Prostate gland (tissue), 2 donors: ENCODE measurements around the gene ASS1. TPM values are rescaled to one million over a fixed set of nuclear protein-coding genes. Genes with fewer than 3 reads are reported as not detected.

ENCODE experiments used
- DNase-seq: peaks from one replicate; pipeline ENCODE4 v3.0.0-alpha.2; 2019; ENCODE audit warnings: low spot score
- H3K27ac ChIP-seq, 2 donors: fragments of 200-600 bp; sonication (generic); 2 replicates each; pipeline ENCODE4 v1.5.1; 2017 to 2019
- H3K27me3 ChIP-seq: fragments of 200-600 bp; sonication (generic); replicated peaks from 2 replicates; pipeline ENCODE4 v1.5.1; 2019; ENCODE audit not compliant: insufficient read depth
- H3K36me3 ChIP-seq, 2 donors: fragments of 200-600 bp; sonication (generic); 1 replicate in 1 of 2; 2 replicates in 1 of 2; pipeline versions ENCODE4 v1.5.1 to v1.8.1; 2017 to 2019
- H3K4me1 ChIP-seq: fragments of 200-600 bp; sonication (generic); replicated peaks from 2 replicates; pipeline ENCODE4 v1.5.1; 2019
- H3K4me3 ChIP-seq, 2 donors: fragments of 200-600 bp; sonication (generic); 2 replicates each; pipeline ENCODE4 v1.5.1; 2017 to 2019
- H3K9me3 ChIP-seq: fragments of 200-600 bp; sonication (generic); 2 replicates; pipeline ENCODE4 v1.5.1; 2017
- POLR2A ChIP-seq: fragments of 450-650 bp; IDR thresholded peaks from one replicate; pipeline ENCODE4 v1.6.1; 2016; ENCODE audit warnings: antibody characterized with exemption, mild to moderate bottlenecking
- POLR2AphosphoS5 ChIP-seq: sonication (generic); formaldehyde crosslinking; IDR thresholded peaks from one replicate; pipeline ENCODE4 v1.6.1; 2017; ENCODE audit warnings: antibody characterized with exemption
- WGBS: methylation state at CpG from one replicate; pipeline ENCODE4 v1.1.5; 2018; 5-methylcytosine and 5-hydroxymethylcytosine counted together
- intact Hi-C: fragments of 100-400 bp; cut with DNase I; formaldehyde crosslinking; loops from one replicate; pipeline ENCODE4 v1.14.2; 2022
- total RNA-seq, 2 donors: library from RNA; depleted of rRNA; stranded (reverse); fragments of >200 nt; gene quantifications; one replicate each; pipeline ENCODE4 v1.1.0, GENCODE V29; 2016
- TF ChIP-seq, protein P1 (sequence below), 4 experiments: fragments of 200-600 bp in 2 of 4; fragments of 450-650 bp in 2 of 4; sonication (generic) in 2 of 4; IDR thresholded peaks; 1 replicate in 3 of 4; 2 replicates in 1 of 4; pipeline ENCODE4 v1.5.1; 2016 to 2019; ENCODE audit warnings: antibody characterized with exemption in 4 of 4, mild to moderate bottlenecking in 2 of 4, moderate library complexity in 2 of 4

Gene ASS1
- total RNA-seq, 2 donors from 2014 or later: 59.4 to 228 TPM

DNA sequence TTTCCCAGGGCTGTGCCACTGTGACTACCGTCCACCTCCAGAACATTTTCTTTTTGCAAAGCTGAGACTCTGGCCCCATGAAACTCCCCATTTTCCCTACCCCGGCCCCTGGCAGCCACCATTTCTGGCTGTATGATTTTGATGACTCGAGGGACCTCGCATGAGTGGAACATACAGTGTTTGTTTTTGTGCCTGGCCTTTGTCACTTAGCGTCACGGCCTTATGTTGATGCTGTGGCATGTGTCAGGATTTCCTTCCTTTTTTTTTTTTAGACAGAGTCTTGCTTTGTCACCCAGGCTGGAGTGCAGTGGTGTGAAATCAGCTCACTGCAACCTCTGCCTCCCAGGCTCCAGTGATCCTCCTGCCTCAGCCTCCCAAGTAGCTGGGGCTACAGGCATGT lies 42.7 kb downstream of the ASS1 start:
- WGBS: 86% methylated on average over 6 of the region's 6 CpGs
- no peaks in the 10 kb centered on the region for H3K9me3 ChIP-seq
- no peak overlapping the region for H3K27ac ChIP-seq
- no peak for DNase-seq
- no peak overlapping the region for H3K4me3 ChIP-seq
- TF ChIP-seq POLR2AphosphoS5: no peak
- TF ChIP-seq, protein P1, sequence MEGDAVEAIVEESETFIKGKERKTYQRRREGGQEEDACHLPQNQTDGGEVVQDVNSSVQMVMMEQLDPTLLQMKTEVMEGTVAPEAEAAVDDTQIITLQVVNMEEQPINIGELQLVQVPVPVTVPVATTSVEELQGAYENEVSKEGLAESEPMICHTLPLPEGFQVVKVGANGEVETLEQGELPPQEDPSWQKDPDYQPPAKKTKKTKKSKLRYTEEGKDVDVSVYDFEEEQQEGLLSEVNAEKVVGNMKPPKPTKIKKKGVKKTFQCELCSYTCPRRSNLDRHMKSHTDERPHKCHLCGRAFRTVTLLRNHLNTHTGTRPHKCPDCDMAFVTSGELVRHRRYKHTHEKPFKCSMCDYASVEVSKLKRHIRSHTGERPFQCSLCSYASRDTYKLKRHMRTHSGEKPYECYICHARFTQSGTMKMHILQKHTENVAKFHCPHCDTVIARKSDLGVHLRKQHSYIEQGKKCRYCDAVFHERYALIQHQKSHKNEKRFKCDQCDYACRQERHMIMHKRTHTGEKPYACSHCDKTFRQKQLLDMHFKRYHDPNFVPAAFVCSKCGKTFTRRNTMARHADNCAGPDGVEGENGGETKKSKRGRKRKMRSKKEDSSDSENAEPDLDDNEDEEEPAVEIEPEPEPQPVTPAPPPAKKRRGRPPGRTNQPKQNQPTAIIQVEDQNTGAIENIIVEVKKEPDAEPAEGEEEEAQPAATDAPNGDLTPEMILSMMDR (IDR thresholded peaks at IDR 0.05): no peak
- no peak for TF ChIP-seq POLR2A
- intact Hi-C loops: no loop called here
- H3K27me3 ChIP-seq: no peaks in the 10 kb centered on the region
- H3K36me3 ChIP-seq: no peaks in the 10 kb centered on the region
- no peaks in the 10 kb centered on the region for H3K4me1 ChIP-seq

- 85% methylated on average over 16 of the region's 18 CpGs for WGBS
- no peak for DNase-seq
- no peaks in the 10 kb centered on the region for H3K27me3 ChIP-seq
- intact Hi-C loops: no loop called here
- H3K27ac ChIP-seq: no peak overlapping the region
- H3K36me3 ChIP-seq: no peaks in the 10 kb centered on the region
- H3K4me3 ChIP-seq: no peak overlapping the region
- no peaks in the 10 kb centered on the region for H3K4me1 ChIP-seq
- TF ChIP-seq, protein P1 (IDR thresholded peaks at IDR 0.05): no peak
- no peak for TF ChIP-seq POLR2A
- no peak for TF ChIP-seq POLR2AphosphoS5
- no peaks in the 10 kb centered on the region for H3K9me3 ChIP-seq
Observed at GRCh38 chr9:130488621-130489330, 44.0 kb downstream of the ASS1 start.

DNA sequence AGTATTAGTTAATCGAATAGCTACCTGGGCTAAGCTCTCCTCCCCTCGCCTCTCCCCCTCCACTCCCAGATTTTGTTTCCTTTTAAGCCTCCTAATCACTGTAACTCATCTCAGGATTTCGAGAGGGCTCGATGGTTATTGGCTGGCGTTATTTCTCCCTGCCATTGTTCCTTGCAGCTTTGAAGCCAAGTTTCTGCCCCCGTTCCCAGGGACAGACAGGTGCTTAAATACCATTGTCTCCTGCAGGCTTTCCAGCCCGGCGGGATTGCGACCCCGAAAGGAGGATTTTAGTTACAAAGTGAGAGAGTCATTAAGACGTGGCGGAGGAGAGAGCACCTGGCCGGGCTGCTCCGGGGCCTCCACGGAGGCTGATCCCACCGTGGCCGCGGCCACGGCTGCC lies 46.2 kb downstream of the ASS1 start:
- intact Hi-C loops: no loop called here
- no peaks in the 10 kb centered on the region for H3K27me3 ChIP-seq
- TF ChIP-seq POLR2A: no peak
- TF ChIP-seq POLR2AphosphoS5: no peak
- TF ChIP-seq, protein P1 (IDR thresholded peaks at IDR 0.05): no peak
- whole genome bisulfite sequencing: 59% methylated on average over 17 of the region's 19 CpGs
- H3K27ac ChIP-seq: no peak overlapping the region
- no peaks in the 10 kb centered on the region for H3K9me3 ChIP-seq
- no peak overlapping the region for H3K4me3 ChIP-seq
- DNase-seq: no peak
- H3K36me3 ChIP-seq: no peaks in the 10 kb centered on the region
- H3K4me1 ChIP-seq: no peaks in the 10 kb centered on the region

DNA sequence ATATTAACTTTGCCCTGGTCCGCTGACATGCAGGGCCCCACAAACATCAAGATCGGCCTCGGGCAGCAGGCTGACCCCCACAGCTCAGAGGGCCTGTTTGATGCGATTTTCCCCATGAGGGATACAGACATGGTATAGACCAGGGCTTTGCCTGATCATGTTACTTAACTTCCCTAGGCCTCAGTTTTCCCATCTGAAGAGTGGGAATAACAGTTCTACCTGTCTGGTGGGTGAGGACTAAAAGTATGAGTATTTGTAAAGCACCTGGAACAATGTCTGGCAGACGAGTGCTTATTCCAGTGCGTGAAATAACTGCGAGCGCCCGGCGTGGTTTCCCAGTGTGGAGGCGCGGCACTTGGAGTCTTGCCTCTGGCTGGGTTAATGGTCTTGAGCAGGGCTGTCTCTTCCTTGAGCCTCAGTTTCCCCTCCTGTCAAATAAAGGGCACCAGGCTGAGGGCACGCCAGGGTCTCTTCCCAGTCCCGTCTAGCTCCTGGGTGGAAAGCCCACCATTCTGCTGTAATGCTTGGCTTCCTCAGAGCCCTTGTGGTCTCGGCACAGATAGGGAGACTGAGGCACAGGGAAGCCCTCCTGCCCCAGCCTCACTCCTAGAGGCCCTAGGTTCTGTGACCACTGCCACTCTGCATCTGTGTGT lies 47.2 kb downstream of the ASS1 start:
- intact Hi-C loops: no loop called here
- WGBS: 96% methylated on average over 15 of the region's 15 CpGs

More for the DNA sequence above, 47.2 kb downstream of the ASS1 start:
- no peaks in the 10 kb centered on the region for H3K9me3 ChIP-seq
- TF ChIP-seq, protein P1 (IDR thresholded peaks at IDR 0.05): no peak
- no peak for TF ChIP-seq POLR2A
- TF ChIP-seq POLR2AphosphoS5: no peak
- no peaks in the 10 kb centered on the region for H3K27me3 ChIP-seq
- H3K27ac ChIP-seq: no peak overlapping the region
- H3K36me3 ChIP-seq: no peaks in the 10 kb centered on the region
- no peak overlapping the region for H3K4me3 ChIP-seq
- H3K4me1 ChIP-seq: no peaks in the 10 kb centered on the region
- DNase-seq: no peak
